H1 (cell line): Measurements from ENCODE around the gene ADIRF. TPM values are rescaled to one million over a fixed set of nuclear protein-coding genes. Genes with fewer than 3 reads are reported as not detected.

Experiments used
- CTCF ChIA-PET: fragments of 300-600 bp; sonication (Branson Sonifier 250); formaldehyde crosslinking; loops from one replicate; lab custom pipeline; 2021; ENCODE audit not compliant: partially characterized antibody; lab: Charles Lee
- POLR2A ChIA-PET: fragments of 300-600 bp; sonication (Branson Sonifier 250); formaldehyde crosslinking; loops from one replicate; lab custom pipeline; 2021; ENCODE audit warnings: inconsistent platforms; ENCODE audit not compliant: partially characterized antibody; lab: Charles Lee
- DNase-seq, 2 experiments: peaks; one replicate each; pipeline versions ENCODE4 v3.0.0 to v3.0.0-alpha.2; 2010 to 2022; ENCODE audit warnings: low spot score in 2 of 2, low read depth in 1 of 2, mixed read lengths in 1 of 2
- FAIRE-seq: peaks from 2 replicates; lab custom pipeline; 2011; peaks lifted over from hg19 to GRCh38; lab: Jason Lieb, UNC
- H2AFZ ChIP-seq: 2 replicates; pipeline ENCODE4 v1.8.1; 2012; ENCODE audit warnings: low read length, inconsistent platforms
- H2AK5ac ChIP-seq: 2 replicates; pipeline ENCODE4 v1.6.1; 2013; ENCODE audit warnings: low read depth, low read length
- H2BK120ac ChIP-seq: replicated peaks from 2 replicates; pipeline ENCODE3; 2013; ENCODE audit warnings: low read depth, low read length, inconsistent platforms
- H2BK12ac ChIP-seq: 2 replicates; pipeline ENCODE4 v1.6.1; 2013; ENCODE audit warnings: low read depth, low read length
- H2BK15ac ChIP-seq: 2 replicates; pipeline ENCODE4 v1.6.1; 2013; ENCODE audit warnings: low read length
- H2BK20ac ChIP-seq: 2 replicates; pipeline ENCODE4 v1.6.1; 2013; ENCODE audit warnings: low read length
- H2BK5ac ChIP-seq: 2 replicates; pipeline ENCODE4 v1.6.1; 2013; ENCODE audit warnings: low read depth, low read length
- H3K14ac ChIP-seq: 2 replicates; pipeline ENCODE4 v1.6.1; 2013; ENCODE audit warnings: inconsistent platforms; ENCODE audit not compliant: insufficient read length
- H3K18ac ChIP-seq: 2 replicates; pipeline ENCODE4 v1.6.1; 2013; ENCODE audit warnings: low read length; ENCODE audit errors: extremely low read depth
- H3K23ac ChIP-seq: 2 replicates; pipeline ENCODE4 v1.6.1; 2013; ENCODE audit warnings: inconsistent platforms; ENCODE audit not compliant: insufficient read length
- H3K23me2 ChIP-seq: 2 replicates; pipeline ENCODE4 v1.6.1; 2013; ENCODE audit warnings: low read depth, low read length
- H3K27ac ChIP-seq: 2 replicates; pipeline ENCODE4 v1.6.1; 2011; ENCODE audit warnings: low read depth, low read length, inconsistent platforms
- H3K27me3 ChIP-seq, 4 experiments: replicated peaks in 1 of 4; 1 replicate in 1 of 4; 2 replicates in 3 of 4; pipeline versions ENCODE4 v1.6.1 to v1.8.1; 2011 to 2013; ENCODE audit warnings: low read length in 3 of 4, mild to moderate bottlenecking in 3 of 4, inconsistent platforms in 2 of 4, mixed read lengths in 2 of 4, moderate library complexity in 1 of 4; ENCODE audit not compliant: control insufficient read depth in 3 of 4, insufficient read depth in 3 of 4; ENCODE audit errors: extremely low read depth in 1 of 4
- H3K36me3 ChIP-seq, 4 experiments: 2 replicates each; pipeline versions ENCODE4 v1.6.1 to v1.8.1; 2011 to 2013; ENCODE audit warnings: mild to moderate bottlenecking in 4 of 4, low read length in 3 of 4, moderate library complexity in 2 of 4, control low read depth in 1 of 4, inconsistent platforms in 1 of 4; ENCODE audit not compliant: insufficient read depth in 4 of 4, control insufficient read depth in 2 of 4
- H3K4ac ChIP-seq: replicated peaks from 2 replicates; pipeline ENCODE3; 2013; ENCODE audit warnings: low read length, low read depth, mixed read lengths, inconsistent platforms; ENCODE audit not compliant: insufficient read length
- H3K4me1 ChIP-seq, 4 experiments: replicated peaks in 1 of 4; 1 replicate in 1 of 4; 2 replicates in 3 of 4; pipeline versions ENCODE4 v1.6.1 to v1.8.1; 2011 to 2013; ENCODE audit warnings: low read length in 3 of 4, inconsistent platforms in 2 of 4, mixed read lengths in 1 of 4; ENCODE audit not compliant: insufficient read depth in 4 of 4, control insufficient read depth in 3 of 4
- H3K4me2 ChIP-seq, 2 experiments: 2 replicates each; pipeline versions ENCODE4 v1.6.1 to v1.8.1; 2011 to 2013; ENCODE audit warnings: low read depth in 2 of 2, low read length in 2 of 2, control low read depth in 1 of 2, inconsistent platforms in 1 of 2, mild to moderate bottlenecking in 1 of 2; ENCODE audit not compliant: insufficient read depth in 1 of 2
- H3K4me3 ChIP-seq, 4 experiments: fragments of 200-600, 300-600 bp in 1 of 4; sonication (generic), shearing (Covaris generic), sonication (Bioruptor Twin) in 1 of 4; 2 replicates each; pipeline versions ENCODE4 v1.5.1 to v1.8.1; 2011 to 2016; ENCODE audit warnings: low read length in 4 of 4, low read depth in 3 of 4, control low read depth in 2 of 4, inconsistent platforms in 2 of 4, mild to moderate bottlenecking in 2 of 4, mixed read lengths in 1 of 4, moderate library complexity in 1 of 4; ENCODE audit not compliant: insufficient read depth in 2 of 4; ENCODE audit errors: extremely low read depth in 1 of 4
- H3K56ac ChIP-seq: replicated peaks from 2 replicates; pipeline ENCODE3; 2013; ENCODE audit warnings: low read depth, mild to moderate bottlenecking, mixed read lengths, low read length, inconsistent platforms; ENCODE audit not compliant: insufficient read length
- H3K79me1 ChIP-seq: 2 replicates; pipeline ENCODE4 v1.6.1; 2013; ENCODE audit warnings: low read depth, low read length, control low read depth
- H3K79me2 ChIP-seq, 2 experiments: 2 replicates each; pipeline versions ENCODE4 v1.6.1 to v1.8.1; 2012 to 2013; ENCODE audit warnings: low read length in 2 of 2, mild to moderate bottlenecking in 2 of 2, inconsistent platforms in 1 of 2; ENCODE audit not compliant: insufficient read depth in 2 of 2, control insufficient read depth in 1 of 2
- H3K9ac ChIP-seq, 4 experiments: replicated peaks in 1 of 4; 1 replicate in 1 of 4; 2 replicates in 3 of 4; pipeline versions ENCODE4 v1.6.1 to v1.8.1; 2011 to 2013; ENCODE audit warnings: low read depth in 3 of 4, low read length in 3 of 4, control low read depth in 2 of 4, mild to moderate bottlenecking in 2 of 4, moderate library complexity in 2 of 4, inconsistent platforms in 1 of 4; ENCODE audit errors: extremely low read depth in 1 of 4
- H3K9me3 ChIP-seq, 2 experiments: 2 replicates each; pipeline versions ENCODE4 v1.6.1 to v1.8.1; 2012 to 2013; ENCODE audit warnings: mild to moderate bottlenecking in 2 of 2, moderate library complexity in 2 of 2, control low read depth in 1 of 2, inconsistent platforms in 1 of 2, low read depth in 1 of 2, low read length in 1 of 2, mixed read lengths in 1 of 2; ENCODE audit not compliant: insufficient read depth in 2 of 2
- H4K20me1 ChIP-seq, 2 experiments: replicated peaks in 1 of 2; 2 replicates each; pipeline versions ENCODE3 to v1.8.1; 2011 to 2013; ENCODE audit warnings: inconsistent platforms in 2 of 2, low read length in 2 of 2, mild to moderate bottlenecking in 1 of 2; ENCODE audit not compliant: insufficient read depth in 2 of 2, control insufficient read depth in 1 of 2
- H4K5ac ChIP-seq: 2 replicates; pipeline ENCODE4 v1.6.1; 2013; ENCODE audit warnings: low read length, low read depth, mixed read lengths, inconsistent platforms; ENCODE audit not compliant: insufficient read length
- H4K8ac ChIP-seq: 2 replicates; pipeline ENCODE4 v1.8.0; 2013; ENCODE audit warnings: mild to moderate bottlenecking, moderate library complexity, low read length, inconsistent platforms; ENCODE audit not compliant: insufficient read depth; ENCODE audit errors: extremely low read depth
- H4K91ac ChIP-seq: replicated peaks from 2 replicates; pipeline ENCODE3; 2013; ENCODE audit warnings: low read length, mixed read lengths, inconsistent platforms; ENCODE audit not compliant: insufficient read length
- GABPA ChIP-seq: IDR thresholded peaks from 2 replicates; pipeline ENCODE4 v1.6.1; 2011; ENCODE audit warnings: mild to moderate bottlenecking, low read length, moderate library complexity, borderline replicate concordance; ENCODE audit not compliant: insufficient read depth
- HDAC6 ChIP-seq: IDR thresholded peaks from one replicate; pipeline ENCODE4 v1.7.1; 2012; ENCODE audit warnings: low read depth, mild to moderate bottlenecking, inconsistent platforms, low read length, moderate library complexity
- WGBS, 2 experiments: shearing (Covaris generic) in 1 of 2; methylation state at CpG; one replicate each; pipeline versions ENCODE4 v1.1.6 to v1.1.7; 2013 to 2015; ENCODE audit warnings: low lambda C conversion rate in 2 of 2, mixed read lengths in 2 of 2, inconsistent platforms in 1 of 2, low coverage in 1 of 2, missing lambda C conversion rate in 1 of 2; ENCODE audit not compliant: insufficient replicate concordance in 2 of 2, insufficient coverage in 1 of 2, insufficient read length in 1 of 2; ENCODE audit errors: extremely low coverage in 1 of 2, missing lambda C conversion rate in 1 of 2; 5-methylcytosine and 5-hydroxymethylcytosine counted together
- polyA plus RNA-seq, 7 experiments: library from polyadenylated mRNA; depleted of rRNA in 3 of 7; stranded (reverse) in 5 of 7; unstranded in 2 of 7; fragments of >200 nt in 5 of 7; fragments of 200-250 nt in 2 of 7; gene quantifications; 1 replicate in 5 of 7; 2 replicates in 1 of 7; 4 replicates in 1 of 7; pipeline versions ENCODE4 v1.2.1 to v1.2.3, GENCODE V29; 2011 to 2013; ENCODE audit warnings: missing spikeins in 2 of 7, mixed read lengths in 2 of 7
- total RNA-seq: library from RNA; stranded (reverse); fragmentation: NEBNext Ultra II Directional; extraction: Animal tissue kit (Norgen Biotek cat#: 25700); gene quantifications from 2 replicates; pipeline ENCODE4 v1.2.1, GENCODE V29; 2021

The ADIRF gene
- total and polyA plus RNA-seq, 2 of the 8 experiments (the other 6 are each of a cell fraction or from before 2014, with no cell fraction given) = not detected

GRCh38 chr10:86937502-86938154 lies 30.7 kb upstream of the ADIRF start:
- Histone ChIP-seq H2BK12ac (no peak overlapping the region), H3K79me1 (no peaks in the 10 kb centered on the region), H3K9me3 (no peaks in the 10 kb centered on the region), H3K9ac (no peak overlapping the region), H2BK5ac (no peak overlapping the region), H3K27ac (no peak overlapping the region), H4K8ac (no peak overlapping the region), H4K5ac (no peak overlapping the region), H3K18ac (no peak overlapping the region), H3K4me1 (no peaks in the 10 kb centered on the region; a peak in 1 of 7 replicates), H4K91ac (no peak overlapping the region), H3K14ac (no peak overlapping the region), H2AFZ (no peak overlapping the region), H2BK20ac (0 out of 2 replicates have a peak overlapping the region, but pooled peaks have one; percentile 32), H3K4ac (no peak overlapping the region), H2BK15ac (no peak overlapping the region), H3K27me3 (peaks cover 0 to 3% (median 0%) of the 10 kb centered on the region in 4 experiments; a peak in 2 of 7 replicates), H3K4me2 (no peak overlapping the region), H4K20me1 (peaks cover 0 to 1% of the 10 kb centered on the region in 2 experiments), H3K79me2 (no peaks in the 10 kb centered on the region), H3K36me3 (peaks cover 0 to 2% (median 0%) of the 10 kb centered on the region in 4 experiments; a peak in 1 of 8 replicates), H3K23me2 (no peaks in the 10 kb centered on the region), H3K4me3 (no peak overlapping the region), H2AK5ac (no peak overlapping the region), H3K23ac (no peak overlapping the region), H3K56ac (no peak overlapping the region), H2BK120ac (no peak overlapping the region)
- FAIRE-seq = no peak
- ChIA-PET POLR2A (interaction anchor here (0.6 to 1.7 kb wide), 6 partner anchors 11 to 447 kb away, joined by 3 to 5 read pairs (median 4); no protein-coding TSS in a partner anchor), CTCF (interaction anchor here (0.5 to 26.4 kb wide), 17 partner anchors 8 to 272 kb away, joined by 3 to 975 read pairs (median 5); partner anchors contain the start of genes ADIRF, MMRN2 and SNCG)
- DNase-seq = no peak
- WGBS, 2 experiments = 89% methylated on average over 6 of the region's 6 CpGs; no CpG with 5 or more reads in 1 of the 2 experiments
- TF ChIP-seq HDAC6 (no peak), GABPA (no peak)
